CD14-positive monocyte (primary cell): ENCODE results near the gene ALPI. TPM values are rescaled to one million over a fixed set of nuclear protein-coding genes. Genes with fewer than 3 reads are reported as not detected.
"Not testable (repeated sequence)": the region's sequence is repeated elsewhere in the genome, so short reads cannot be mapped to it uniquely, and the experiment has no call there.

Source experiments
- DNase-seq, 3 donors: peaks; one replicate each; pipeline ENCODE4 v3.0.0-alpha.2; 2011 to 2022
- H2AFZ ChIP-seq: 2 replicates; pipeline ENCODE4 v1.6.0; 2012; ENCODE audit warnings: mild to moderate bottlenecking, low read depth, low read length, inconsistent platforms; ENCODE audit not compliant: insufficient read depth, poor library complexity, severe bottlenecking
- H3K27ac ChIP-seq, 2 donors: 1 replicate in 1 of 2; 2 replicates in 1 of 2; pipeline ENCODE4 v1.5.1; 2012 to 2013; ENCODE audit warnings: low read length in 2 of 2, control low read depth in 1 of 2, inconsistent platforms in 1 of 2, low read depth in 1 of 2, mild to moderate bottlenecking in 1 of 2
- H3K27me3 ChIP-seq, 2 donors: one replicate each; pipeline versions ENCODE4 v1.6.0 to v1.6.1; 2011 to 2013; ENCODE audit warnings: low read length in 2 of 2; ENCODE audit not compliant: control insufficient read depth in 2 of 2, insufficient read depth in 2 of 2
- H3K36me3 ChIP-seq, 2 donors: replicated peaks in 1 of 2; 1 replicate in 1 of 2; 2 replicates in 1 of 2; pipeline versions ENCODE4 v1.5.1 to v1.6.1; 2012 to 2013; ENCODE audit warnings: low read length in 2 of 2, control low read depth in 1 of 2, inconsistent platforms in 1 of 2, mild to moderate bottlenecking in 1 of 2; ENCODE audit not compliant: insufficient read depth in 2 of 2, control insufficient read depth in 1 of 2
- H3K4me1 ChIP-seq, 2 donors: 1 replicate in 1 of 2; 2 replicates in 1 of 2; pipeline versions ENCODE4 v1.5.1 to v1.6.1; 2012 to 2013; ENCODE audit warnings: low read length in 2 of 2, control low read depth in 1 of 2, inconsistent platforms in 1 of 2, mild to moderate bottlenecking in 1 of 2, moderate library complexity in 1 of 2; ENCODE audit not compliant: insufficient read depth in 2 of 2, control insufficient read depth in 1 of 2
- H3K4me2 ChIP-seq: replicated peaks from 2 replicates; pipeline ENCODE3; 2012; ENCODE audit warnings: low read length, moderate library complexity, mild to moderate bottlenecking; ENCODE audit not compliant: poor library complexity, severe bottlenecking; ENCODE audit errors: extremely low read depth
- H3K4me3 ChIP-seq, 3 experiments: fragments of 200-600 bp in 1 of 3; sonication (generic) in 1 of 3; replicated peaks in 1 of 3; 1 replicate in 2 of 3; 2 replicates in 1 of 3; pipeline ENCODE4 v1.5.1; 2011 to 2013; ENCODE audit warnings: low read length in 3 of 3, mild to moderate bottlenecking in 3 of 3, control low read depth in 2 of 3, low read depth in 2 of 3, inconsistent platforms in 1 of 3, moderate library complexity in 1 of 3
- H3K79me2 ChIP-seq: 2 replicates; pipeline ENCODE4 v1.6.0; 2012; ENCODE audit warnings: mild to moderate bottlenecking, control low read depth, inconsistent platforms, low read length, moderate library complexity; ENCODE audit not compliant: insufficient read depth
- H3K9ac ChIP-seq: 2 replicates; pipeline ENCODE4 v1.6.0; 2017; ENCODE audit warnings: low read length, mild to moderate bottlenecking; ENCODE audit not compliant: insufficient read depth, poor library complexity, severe bottlenecking
- H3K9me3 ChIP-seq, 2 donors: replicated peaks in 1 of 2; 1 replicate in 1 of 2; 2 replicates in 1 of 2; pipeline versions ENCODE4 v1.5.1 to v1.6.1; 2012 to 2013; ENCODE audit warnings: low read length in 2 of 2, control low read depth in 1 of 2; ENCODE audit not compliant: control insufficient read depth in 1 of 2, insufficient read depth in 1 of 2
- H4K20me1 ChIP-seq: 2 replicates; pipeline ENCODE4 v1.6.0; 2012; ENCODE audit warnings: mild to moderate bottlenecking, low read length, control low read depth, moderate library complexity; ENCODE audit not compliant: insufficient read depth
- H3K27ac Mint-ChIP-seq, 7 donors: one replicate each; pipeline ENCODE4 v1.8.0; 2020; ENCODE audit warnings: mild to moderate bottlenecking in 7 of 7, mixed read lengths in 7 of 7, moderate library complexity in 6 of 7, inconsistent platforms in 2 of 7
- H3K27me3 Mint-ChIP-seq, 3 donors: one replicate each; pipeline ENCODE4 v1.8.0; 2021 to 2022; ENCODE audit warnings: low read depth in 3 of 3, mild to moderate bottlenecking in 3 of 3, mixed read lengths in 3 of 3, moderate library complexity in 3 of 3, inconsistent platforms in 1 of 3
- H3K36me3 Mint-ChIP-seq, 2 donors: one replicate each; pipeline ENCODE4 v1.8.0; 2020; ENCODE audit warnings: mixed read lengths in 2 of 2, inconsistent platforms in 1 of 2, mild to moderate bottlenecking in 1 of 2
- H3K4me1 Mint-ChIP-seq: one replicate; pipeline ENCODE4 v1.8.0; 2020; ENCODE audit warnings: mild to moderate bottlenecking, mixed read lengths
- H3K4me3 Mint-ChIP-seq, 2 donors: one replicate each; pipeline ENCODE4 v1.8.0; 2020; ENCODE audit warnings: mild to moderate bottlenecking in 2 of 2, mixed read lengths in 2 of 2, moderate library complexity in 1 of 2
- H3K9me3 Mint-ChIP-seq, 7 donors: one replicate each; pipeline ENCODE4 v1.8.0; 2020 to 2022; ENCODE audit warnings: mixed read lengths in 7 of 7, mild to moderate bottlenecking in 6 of 7, moderate library complexity in 6 of 7, inconsistent platforms in 2 of 7
- WGBS: methylation state at CpG from one replicate; pipeline ENCODE4 v1.1.5; 2013; ENCODE audit warnings: missing lambda C conversion rate; ENCODE audit not compliant: insufficient coverage; 5-methylcytosine and 5-hydroxymethylcytosine counted together
- intact Hi-C, 2 donors: fragments of 100-400 bp; cut with micrococcal nuclease; formaldehyde crosslinking; loops; one replicate each; pipeline versions ENCODE4 v1.15.0 to v1.15.1; 2023
- polyA plus RNA-seq, 3 donors: library from polyadenylated mRNA; depleted of rRNA in 1 of 3; unstranded in 2 of 3; stranded (reverse) in 1 of 3; fragments of 300-500 nt in 2 of 3; fragments of >200 nt in 1 of 3; fragmentation: Illumina TruSeq in 2 of 3; gene quantifications; 1 replicate in 2 of 3; 2 replicates in 1 of 3; pipeline ENCODE4 v1.2.3, GENCODE V29; 2012 to 2021
- TF ChIP-seq, protein P1 (sequence below): fragments of 200-600 bp; IDR thresholded peaks from one replicate; pipeline ENCODE4 v1.8.0; 2022; ENCODE audit warnings: antibody characterized with exemption, mild to moderate bottlenecking

ALPI gene
- polyA plus RNA-seq, 3 donors: not detected

DNA sequence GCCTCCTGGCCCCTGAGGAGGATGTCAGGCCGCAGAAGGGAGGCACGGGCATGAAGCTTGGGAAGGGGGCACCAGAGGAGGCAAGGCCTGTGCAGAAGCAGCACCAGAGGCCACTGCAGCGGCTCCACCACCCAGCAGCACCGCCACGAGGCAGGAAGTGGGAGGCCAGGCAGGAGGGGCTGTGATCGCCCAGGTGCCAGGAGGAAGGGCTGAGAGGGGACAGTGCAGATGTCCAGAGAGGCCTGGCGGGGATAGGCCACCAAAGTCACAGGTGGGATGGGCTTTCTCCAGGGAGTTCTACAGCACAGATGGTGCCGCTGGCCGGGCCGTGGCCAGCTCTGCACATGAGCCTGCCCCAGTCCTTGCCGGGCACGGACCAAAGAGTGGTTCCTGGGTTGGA lies 6.0 kb upstream of the ALPI start:
- no peak overlapping the region for H3K4me3 Mint-ChIP-seq
- H3K4me1 Mint-ChIP-seq: no peaks in the 10 kb centered on the region
- Histone ChIP-seq H3K27ac (no peak overlapping the region), H3K4me1 (no peaks in the 10 kb centered on the region), H3K79me2 (no peaks in the 10 kb centered on the region), H3K36me3 (no peaks in the 10 kb centered on the region), H4K20me1 (no peaks in the 10 kb centered on the region), H3K4me3 (no peak overlapping the region), H2AFZ (no peak overlapping the region), H3K27me3 (no peaks in the 10 kb centered on the region), H3K9me3 (no peaks in the 10 kb centered on the region), H3K4me2 (no peak overlapping the region), H3K9ac (no peak overlapping the region)
- peaks cover 2 to 12% (median 12%) of the 10 kb centered on the region in 3 donors for H3K27me3 Mint-ChIP-seq
- TF ChIP-seq, protein P1, sequence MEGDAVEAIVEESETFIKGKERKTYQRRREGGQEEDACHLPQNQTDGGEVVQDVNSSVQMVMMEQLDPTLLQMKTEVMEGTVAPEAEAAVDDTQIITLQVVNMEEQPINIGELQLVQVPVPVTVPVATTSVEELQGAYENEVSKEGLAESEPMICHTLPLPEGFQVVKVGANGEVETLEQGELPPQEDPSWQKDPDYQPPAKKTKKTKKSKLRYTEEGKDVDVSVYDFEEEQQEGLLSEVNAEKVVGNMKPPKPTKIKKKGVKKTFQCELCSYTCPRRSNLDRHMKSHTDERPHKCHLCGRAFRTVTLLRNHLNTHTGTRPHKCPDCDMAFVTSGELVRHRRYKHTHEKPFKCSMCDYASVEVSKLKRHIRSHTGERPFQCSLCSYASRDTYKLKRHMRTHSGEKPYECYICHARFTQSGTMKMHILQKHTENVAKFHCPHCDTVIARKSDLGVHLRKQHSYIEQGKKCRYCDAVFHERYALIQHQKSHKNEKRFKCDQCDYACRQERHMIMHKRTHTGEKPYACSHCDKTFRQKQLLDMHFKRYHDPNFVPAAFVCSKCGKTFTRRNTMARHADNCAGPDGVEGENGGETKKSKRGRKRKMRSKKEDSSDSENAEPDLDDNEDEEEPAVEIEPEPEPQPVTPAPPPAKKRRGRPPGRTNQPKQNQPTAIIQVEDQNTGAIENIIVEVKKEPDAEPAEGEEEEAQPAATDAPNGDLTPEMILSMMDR: no peak
- no peaks in the 10 kb centered on the region for H3K36me3 Mint-ChIP-seq
- 57% methylated on average over 12 of the region's 12 CpGs for WGBS
- intact Hi-C loops: no loop called here
- H3K27ac Mint-ChIP-seq: no peak overlapping the region
- no peaks in the 10 kb centered on the region for H3K9me3 Mint-ChIP-seq
- DNase-seq: no peak

DNA sequence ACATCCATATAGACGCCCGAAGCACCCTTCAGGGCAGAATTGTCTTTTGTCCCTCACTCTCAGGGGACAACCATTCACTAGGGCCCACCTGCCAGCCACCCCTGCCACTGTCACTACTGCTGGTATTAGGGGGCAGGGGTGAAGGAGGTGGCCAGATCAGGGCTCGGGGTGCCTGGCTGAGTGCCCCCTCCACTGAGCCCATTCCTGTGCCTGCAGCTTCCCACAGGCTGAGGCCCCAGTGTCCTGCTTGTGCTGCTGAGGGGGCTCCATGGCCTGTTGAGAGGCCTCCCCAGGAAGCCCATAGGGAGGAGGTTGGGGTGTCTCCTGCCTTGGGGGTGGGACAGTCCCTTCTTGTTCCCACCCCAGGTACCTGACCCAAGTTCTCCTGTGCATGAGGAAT lies 4.3 kb upstream of the ALPI start:
- H3K4me1 Mint-ChIP-seq, H3K27ac Mint-ChIP-seq, H3K36me3 Mint-ChIP-seq, H3K9me3 ChIP-seq, H3K4me3 ChIP-seq, DNase-seq, H3K4me3 Mint-ChIP-seq, H3K27ac ChIP-seq, intact Hi-C loops, H4K20me1 ChIP-seq, H3K36me3 ChIP-seq, H3K79me2 ChIP-seq, H3K27me3 ChIP-seq, H3K4me2 ChIP-seq, H3K9me3 Mint-ChIP-seq, H3K9ac ChIP-seq, H2AFZ ChIP-seq, H3K4me1 ChIP-seq: not testable (repeated sequence)
- H3K27me3 Mint-ChIP-seq: peaks cover 7 to 12% (median 12%) of the 10 kb centered on the region in 3 donors
- WGBS: no CpG with 5 or more reads among the region's 3 CpGs
